ENCODE measurements around the gene XIRP2. TPM values are rescaled to one million over a fixed set of nuclear protein-coding genes. Genes with fewer than 3 reads are reported as not detected.

Gene XIRP2
- total and polyA plus RNA-seq, 2 of the 4 experiments (the other 2 are of a cell fraction): 0.05 to 0.18 TPM

DNA sequence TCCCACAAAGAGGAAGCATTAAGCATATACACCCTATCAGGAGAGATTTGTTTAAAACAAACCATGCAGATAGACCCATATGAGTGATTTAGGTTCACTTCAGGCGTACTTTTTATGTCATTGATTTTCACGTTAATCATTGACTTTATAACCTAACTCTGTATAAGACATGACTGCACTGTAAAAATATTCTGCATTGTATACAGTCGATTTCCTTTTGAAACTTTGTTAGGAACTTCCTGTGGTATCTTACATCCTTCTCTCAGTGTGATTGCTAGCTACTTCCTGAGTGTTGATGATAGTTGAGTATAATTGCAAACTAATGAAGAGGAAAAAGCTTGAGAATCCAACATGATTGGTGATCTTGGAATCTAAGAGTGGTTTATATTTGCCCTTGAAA, 69.4 kb downstream of the XIRP2 start:
- Histone ChIP-seq H3K23ac (ENCODE audit: low read depth, low read length) (no peak overlapping the region), H2AK5ac (ENCODE audit: low read depth, low read length) (no peak overlapping the region), H3K4ac (ENCODE audit: low read depth, low read length) (no peak overlapping the region), H3K4me2 (ENCODE audit: low read depth, low read length) (peak overlapping the region; percentile 12; the same call in 1 of the 2 replicates), H3K14ac (replicated peaks; ENCODE audit: low read depth, low read length) (no peak overlapping the region), H3K18ac (ENCODE audit: low read depth, low read length) (no peak overlapping the region; the same call in 1 of the 2 replicates), H3K27me3 (ENCODE audit: control insufficient read depth, insufficient read depth, low read length) (no peaks in the 10 kb centered on the region), H3K36me3 (ENCODE audit: control insufficient read depth, insufficient read depth, low read length) (no peaks in the 10 kb centered on the region), H2AFZ (replicated peaks; ENCODE audit: low read length, poor library complexity) (no peak overlapping the region), H3K79me1 (ENCODE audit: low read depth in 1 of 2, low read length in 2 of 2) (no peaks in the 10 kb centered on the region), H3K9me3 (ENCODE audit: control insufficient read depth, insufficient read depth, low read length) (no peaks in the 10 kb centered on the region), H4K20me1 (ENCODE audit: insufficient read depth, low read length) (no peaks in the 10 kb centered on the region), H2BK15ac (ENCODE audit: low read depth, low read length) (no peak overlapping the region), H3K4me1 (ENCODE audit: control insufficient read depth, insufficient read depth, low read length) (peaks cover 5% of the 10 kb centered on the region), H4K91ac (ENCODE audit: insufficient read depth, low read depth, low read length) (no peak overlapping the region), H2BK20ac (ENCODE audit: low read depth, low read length) (peak overlapping the region; percentile 36; the same call in 1 of the 2 replicates), H2BK5ac (ENCODE audit: low read depth, low read length, poor library complexity, severe bottlenecking) (peak overlapping the region; percentile 18), H3K56ac (ENCODE audit: extremely low read depth, insufficient read depth, low read length) (no peak overlapping the region), H2AK9ac (replicated peaks; ENCODE audit: low read depth, low read length, poor library complexity) (no peak overlapping the region), H4K8ac (ENCODE audit: low read depth in 2 of 2, low read length in 2 of 2) (peak overlapping the region; percentile 21 to 58; a peak in 2 of 4 replicates), H3K27ac (ENCODE audit: insufficient read depth, low read length) (no peak overlapping the region), H3K4me3 (ENCODE audit: insufficient read depth, low read depth, low read length) (no peak overlapping the region), H3K9ac (ENCODE audit: low read depth, low read length) (no peak overlapping the region), H3K9me1 (ENCODE audit: insufficient read depth, low read length) (no peaks in the 10 kb centered on the region), H2BK120ac (ENCODE audit: low read depth, low read length) (peak overlapping the region; percentile 41), H4K5ac (ENCODE audit: low read depth, low read length) (no peak overlapping the region)
- BruUV-seq (replicated peaks): no TSS peak
- in situ Hi-C loops (cut with MboI; ENCODE audit: low sequenced_read_pairs): no loop called here
- no CpG with 5 or more reads among the region's 3 CpGs for WGBS, 2 experiments (ENCODE audit: extremely low coverage in 2 of 2, insufficient read length in 1 of 2)
- DNase-seq: peak; percentile 64
- dilution Hi-C loops (cut with HindIII; ENCODE audit: low sequenced_read_pairs, unreplicated experiment): no loop called here
- POLR2A ChIA-PET (ENCODE audit: unreplicated experiment): interaction anchor here (0.5 kb wide), 1 partner anchor 25 kb away, joined by 5 read pairs; no protein-coding TSS in a partner anchor
- intact Hi-C loops (cut with micrococcal nuclease): no loop called here
- CTCF ChIA-PET: no interaction called here
- no peak for TF ChIP-seq MAFK (IDR thresholded peaks at IDR 0.05; ENCODE audit: low read depth, low read length)
- TF ChIP-seq NFE2L2 (IDR thresholded peaks at IDR 0.05; ENCODE audit: low read depth, low read length): no peak
- no peak for TF ChIP-seq CHD1 (IDR thresholded peaks at IDR 0.05; ENCODE audit: low read depth, low read length)
- TF ChIP-seq SMC3 (IDR thresholded peaks at IDR 0.05; ENCODE audit: low read depth, low read length): no peak
- no peak for TF ChIP-seq MAZ (IDR thresholded peaks at IDR 0.05; ENCODE audit: borderline replicate concordance, low read depth, low read length)
- TF ChIP-seq BHLHE40 (IDR thresholded peaks at IDR 0.05; ENCODE audit: low read depth, low read length): no peak
- TF ChIP-seq RAD21 (IDR thresholded peaks at IDR 0.05; ENCODE audit: low read length): no peak
- TF ChIP-seq MXI1 (IDR thresholded peaks at IDR 0.05; ENCODE audit: borderline replicate concordance, low read depth, low read length): no peak
- ATAC-seq (ENCODE audit: low read depth): peak; percentile 87
